Measurements from ENCODE around the gene EGLN3.
"Not testable (repeated sequence)": the region's sequence is repeated elsewhere in the genome, so short reads cannot be mapped to it uniquely, and the experiment has no call there.

DNA sequence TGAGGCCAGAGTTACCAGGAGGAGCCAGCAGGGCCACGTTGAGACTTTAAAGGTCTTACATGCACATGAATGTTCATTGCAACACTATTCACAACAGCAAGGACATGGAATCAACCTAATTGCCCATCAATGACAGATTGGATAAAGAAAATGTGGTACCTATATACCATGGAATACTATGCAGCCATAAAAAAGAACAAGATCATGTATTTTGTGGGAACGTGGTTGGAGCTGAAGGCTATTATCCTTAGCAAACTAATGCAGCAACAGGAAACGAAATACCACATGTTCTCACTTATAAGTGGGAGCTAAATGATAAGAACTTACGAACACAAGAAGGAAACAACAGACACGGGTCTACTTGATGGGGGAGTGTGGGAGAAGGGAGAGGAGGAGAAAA lies 11.6 kb upstream of the EGLN3 start:
- TF ChIP-seq, protein P1, sequence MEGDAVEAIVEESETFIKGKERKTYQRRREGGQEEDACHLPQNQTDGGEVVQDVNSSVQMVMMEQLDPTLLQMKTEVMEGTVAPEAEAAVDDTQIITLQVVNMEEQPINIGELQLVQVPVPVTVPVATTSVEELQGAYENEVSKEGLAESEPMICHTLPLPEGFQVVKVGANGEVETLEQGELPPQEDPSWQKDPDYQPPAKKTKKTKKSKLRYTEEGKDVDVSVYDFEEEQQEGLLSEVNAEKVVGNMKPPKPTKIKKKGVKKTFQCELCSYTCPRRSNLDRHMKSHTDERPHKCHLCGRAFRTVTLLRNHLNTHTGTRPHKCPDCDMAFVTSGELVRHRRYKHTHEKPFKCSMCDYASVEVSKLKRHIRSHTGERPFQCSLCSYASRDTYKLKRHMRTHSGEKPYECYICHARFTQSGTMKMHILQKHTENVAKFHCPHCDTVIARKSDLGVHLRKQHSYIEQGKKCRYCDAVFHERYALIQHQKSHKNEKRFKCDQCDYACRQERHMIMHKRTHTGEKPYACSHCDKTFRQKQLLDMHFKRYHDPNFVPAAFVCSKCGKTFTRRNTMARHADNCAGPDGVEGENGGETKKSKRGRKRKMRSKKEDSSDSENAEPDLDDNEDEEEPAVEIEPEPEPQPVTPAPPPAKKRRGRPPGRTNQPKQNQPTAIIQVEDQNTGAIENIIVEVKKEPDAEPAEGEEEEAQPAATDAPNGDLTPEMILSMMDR (conservative IDR thresholded peaks at IDR 0.05) = not testable (repeated sequence)
- TF ChIP-seq ZFX (IDR thresholded peaks at IDR 0.05) = not testable (repeated sequence)

All from C4-2B (cell line).